ENCODE data around the gene EOLA1.
"Not testable (repeated sequence)": the region's sequence is repeated elsewhere in the genome, so short reads cannot be mapped to it uniquely, and the experiment has no call there.

DNA sequence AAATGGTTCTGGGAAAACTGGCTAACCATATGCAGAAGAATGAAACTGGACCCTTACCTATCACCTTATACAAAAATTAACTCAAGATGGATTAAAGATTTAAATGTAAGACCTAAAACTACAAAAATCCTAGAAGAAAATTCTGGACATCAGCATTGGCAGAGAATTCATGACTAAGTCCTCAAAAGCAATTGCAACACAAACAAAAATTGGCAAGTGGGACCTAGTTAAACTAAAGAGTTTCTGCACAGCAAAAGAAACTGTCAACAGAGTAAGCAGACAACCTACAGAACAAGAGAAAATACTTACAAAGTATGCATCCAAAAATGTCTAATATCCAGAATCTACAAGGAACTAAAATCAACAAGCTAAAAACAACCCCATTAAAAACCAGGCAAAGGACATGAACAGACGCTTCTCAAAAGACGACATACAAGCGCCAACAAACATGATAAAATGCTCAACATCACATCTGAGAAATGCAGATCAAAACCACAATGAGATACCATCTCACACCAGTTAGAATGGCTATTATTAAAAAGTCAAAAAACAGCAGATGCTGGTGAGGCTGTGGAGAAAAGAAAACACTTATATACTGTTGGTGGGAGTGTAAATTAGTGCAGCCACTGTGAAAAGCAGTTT is 20.1 kb upstream of the EOLA1 start:
- not testable (repeated sequence) for TF ChIP-seq EZH2 (IDR thresholded peaks at IDR 0.05; ENCODE audit: low read length, missing control alignments)
- TF ChIP-seq, protein P1, sequence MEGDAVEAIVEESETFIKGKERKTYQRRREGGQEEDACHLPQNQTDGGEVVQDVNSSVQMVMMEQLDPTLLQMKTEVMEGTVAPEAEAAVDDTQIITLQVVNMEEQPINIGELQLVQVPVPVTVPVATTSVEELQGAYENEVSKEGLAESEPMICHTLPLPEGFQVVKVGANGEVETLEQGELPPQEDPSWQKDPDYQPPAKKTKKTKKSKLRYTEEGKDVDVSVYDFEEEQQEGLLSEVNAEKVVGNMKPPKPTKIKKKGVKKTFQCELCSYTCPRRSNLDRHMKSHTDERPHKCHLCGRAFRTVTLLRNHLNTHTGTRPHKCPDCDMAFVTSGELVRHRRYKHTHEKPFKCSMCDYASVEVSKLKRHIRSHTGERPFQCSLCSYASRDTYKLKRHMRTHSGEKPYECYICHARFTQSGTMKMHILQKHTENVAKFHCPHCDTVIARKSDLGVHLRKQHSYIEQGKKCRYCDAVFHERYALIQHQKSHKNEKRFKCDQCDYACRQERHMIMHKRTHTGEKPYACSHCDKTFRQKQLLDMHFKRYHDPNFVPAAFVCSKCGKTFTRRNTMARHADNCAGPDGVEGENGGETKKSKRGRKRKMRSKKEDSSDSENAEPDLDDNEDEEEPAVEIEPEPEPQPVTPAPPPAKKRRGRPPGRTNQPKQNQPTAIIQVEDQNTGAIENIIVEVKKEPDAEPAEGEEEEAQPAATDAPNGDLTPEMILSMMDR (conservative IDR thresholded peaks at IDR 0.05 in 1 of 2, IDR thresholded peaks at IDR 0.05 in 1 of 2; ENCODE audit: low read depth in 1 of 2, low read length in 2 of 2), result not testable (repeated sequence)
